ENCODE measurements around the gene LTBP2.

GRCh38 chr14:74563586-74564159 is 48.4 kb downstream of the LTBP2 start:
- TF ChIP-seq EZH2phosphoT487 (IDR thresholded peaks at IDR 0.05; ENCODE audit: insufficient read depth, low read depth), result no peak
- TF ChIP-seq EZH2 (IDR thresholded peaks at IDR 0.05; ENCODE audit: insufficient read depth, poor library complexity, severe bottlenecking), result no peak
